ENCODE data around the gene RNF212. TPM values are rescaled to one million over a fixed set of nuclear protein-coding genes. Genes with fewer than 3 reads are reported as not detected.
"Not testable (repeated sequence)": the region's sequence is repeated elsewhere in the genome, so short reads cannot be mapped to it uniquely, and the experiment has no call there.

Gene RNF212
- total RNA-seq, 1 donor from 2014 or later: 7.9 TPM

DNA sequence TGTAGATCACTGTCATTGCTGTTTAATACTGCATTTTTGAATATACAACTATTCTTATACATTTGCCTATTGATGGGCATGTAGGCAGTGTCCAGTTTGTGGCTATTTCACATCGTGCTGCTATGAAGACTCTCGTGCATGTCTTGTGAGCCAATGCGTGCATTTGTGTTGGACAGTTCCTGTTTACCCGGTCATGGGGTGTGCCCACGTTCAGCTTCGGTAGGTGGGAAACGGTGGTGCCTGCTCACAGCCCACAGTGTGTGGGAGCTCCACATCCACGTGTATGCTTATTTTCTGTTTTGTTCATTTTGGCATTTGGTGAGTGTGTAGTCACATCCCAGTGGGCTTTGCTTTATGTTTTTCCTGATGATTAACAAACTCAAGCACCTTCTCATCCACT, 19.7 kb upstream of the RNF212 start:
- intact Hi-C loops (cut with DNase I): loop anchor here (5.0 kb wide), 1 partner anchor 219 kb away; no protein-coding TSS in a partner anchor
- no peaks in the 10 kb centered on the region for H3K36me3 ChIP-seq
- no peak overlapping the region for H3K27ac ChIP-seq
- no peaks in the 10 kb centered on the region for H3K9me3 ChIP-seq
- TF ChIP-seq, protein P1, sequence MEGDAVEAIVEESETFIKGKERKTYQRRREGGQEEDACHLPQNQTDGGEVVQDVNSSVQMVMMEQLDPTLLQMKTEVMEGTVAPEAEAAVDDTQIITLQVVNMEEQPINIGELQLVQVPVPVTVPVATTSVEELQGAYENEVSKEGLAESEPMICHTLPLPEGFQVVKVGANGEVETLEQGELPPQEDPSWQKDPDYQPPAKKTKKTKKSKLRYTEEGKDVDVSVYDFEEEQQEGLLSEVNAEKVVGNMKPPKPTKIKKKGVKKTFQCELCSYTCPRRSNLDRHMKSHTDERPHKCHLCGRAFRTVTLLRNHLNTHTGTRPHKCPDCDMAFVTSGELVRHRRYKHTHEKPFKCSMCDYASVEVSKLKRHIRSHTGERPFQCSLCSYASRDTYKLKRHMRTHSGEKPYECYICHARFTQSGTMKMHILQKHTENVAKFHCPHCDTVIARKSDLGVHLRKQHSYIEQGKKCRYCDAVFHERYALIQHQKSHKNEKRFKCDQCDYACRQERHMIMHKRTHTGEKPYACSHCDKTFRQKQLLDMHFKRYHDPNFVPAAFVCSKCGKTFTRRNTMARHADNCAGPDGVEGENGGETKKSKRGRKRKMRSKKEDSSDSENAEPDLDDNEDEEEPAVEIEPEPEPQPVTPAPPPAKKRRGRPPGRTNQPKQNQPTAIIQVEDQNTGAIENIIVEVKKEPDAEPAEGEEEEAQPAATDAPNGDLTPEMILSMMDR (IDR thresholded peaks at IDR 0.05): no peak
- H3K27me3 ChIP-seq: no peaks in the 10 kb centered on the region
- DNase-seq (ENCODE audit: extremely low spot score in 2 of 2): no peak
- H3K4me3 ChIP-seq: no peak overlapping the region
- peaks cover 12% of the 10 kb centered on the region for H3K4me1 ChIP-seq

DNA sequence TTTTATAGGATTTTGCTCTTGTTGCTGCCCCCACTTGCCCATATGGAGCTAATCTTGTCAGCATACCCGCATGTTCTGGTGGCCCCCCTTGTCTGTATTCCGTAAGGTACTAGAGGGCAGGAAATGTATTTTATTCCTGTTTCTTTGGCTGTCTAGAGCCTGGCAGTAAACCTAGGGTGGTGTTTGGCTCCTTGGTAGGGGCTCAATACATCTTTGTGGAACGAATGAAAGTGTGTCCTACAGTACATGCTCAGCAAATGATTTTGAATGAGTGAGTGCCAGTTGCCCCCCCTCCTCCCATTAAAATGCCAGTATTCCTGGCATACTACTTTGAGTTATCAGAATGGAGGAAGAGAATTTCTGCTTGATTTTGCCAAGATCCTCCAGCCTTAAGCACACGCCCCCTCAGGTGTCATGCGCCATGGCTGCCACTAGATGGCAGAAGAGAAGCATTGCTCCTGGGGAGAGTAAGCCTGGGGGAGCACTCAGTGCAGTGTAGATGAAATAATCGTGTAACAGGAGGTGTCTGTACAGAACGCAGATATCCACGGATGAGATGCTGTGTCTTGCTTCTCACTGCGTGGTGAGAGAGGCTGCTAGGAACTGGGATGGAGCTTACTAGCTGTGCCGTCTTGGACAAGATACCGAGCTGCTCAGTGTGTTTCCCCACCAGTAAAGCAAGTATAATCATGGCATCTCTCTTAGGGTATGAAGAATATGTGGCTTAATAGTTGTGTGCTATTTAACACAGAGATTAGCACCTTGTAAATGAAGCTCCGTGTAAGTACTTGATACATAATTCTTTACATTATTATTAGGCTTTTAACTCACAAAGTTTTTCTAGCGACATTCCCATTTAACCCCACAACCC, 17.2 kb upstream of the RNF212 start:
- Histone ChIP-seq H3K27ac (no peak overlapping the region), H3K36me3 (no peaks in the 10 kb centered on the region), H3K27me3 (no peaks in the 10 kb centered on the region), H3K9me3 (no peaks in the 10 kb centered on the region), H3K4me1 (peaks cover 12% of the 10 kb centered on the region), H3K4me3 (no peak overlapping the region)
- intact Hi-C loops (cut with DNase I): loop anchor here (5.0 kb wide), 1 partner anchor 222 kb away; no protein-coding TSS in a partner anchor
- TF ChIP-seq, protein P1 (IDR thresholded peaks at IDR 0.05): peak; percentile 87 to 98 (median 98)
- peak in 1 of 2 donors; percentile 50 for TF ChIP-seq POLR2AphosphoS5 (IDR thresholded peaks at IDR 0.05; ENCODE audit: insufficient read depth in 1 of 2, low read depth in 1 of 2)
- TF ChIP-seq POLR2A (IDR thresholded peaks at IDR 0.05): no peak
- DNase-seq (ENCODE audit: extremely low spot score in 2 of 2): no peak

DNA sequence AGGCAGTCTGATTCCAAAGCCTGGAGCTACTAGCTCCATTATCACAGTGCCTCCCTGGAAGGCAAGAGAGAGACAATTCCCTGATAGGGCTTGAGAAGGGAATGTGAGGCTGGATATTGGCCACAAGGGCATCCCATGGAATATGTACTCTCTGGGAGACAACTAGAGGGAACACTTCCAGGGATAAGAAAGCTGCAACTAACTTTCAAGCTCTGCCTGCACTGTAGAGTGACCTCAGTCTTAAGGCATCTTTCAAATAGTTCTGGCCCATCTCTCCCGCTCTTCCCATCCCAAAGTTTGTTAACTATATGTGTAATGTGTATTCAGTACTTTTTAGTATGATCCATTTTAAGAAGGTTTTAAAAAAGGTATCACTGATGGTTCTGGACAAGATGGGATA, 13.1 kb upstream of the RNF212 start:
- TF ChIP-seq, protein P1 (IDR thresholded peaks at IDR 0.05): no peak
- TF ChIP-seq POLR2AphosphoS5 (IDR thresholded peaks at IDR 0.05; ENCODE audit: insufficient read depth in 1 of 2, low read depth in 1 of 2) (no peak), POLR2A (IDR thresholded peaks at IDR 0.05) (no peak)

DNA sequence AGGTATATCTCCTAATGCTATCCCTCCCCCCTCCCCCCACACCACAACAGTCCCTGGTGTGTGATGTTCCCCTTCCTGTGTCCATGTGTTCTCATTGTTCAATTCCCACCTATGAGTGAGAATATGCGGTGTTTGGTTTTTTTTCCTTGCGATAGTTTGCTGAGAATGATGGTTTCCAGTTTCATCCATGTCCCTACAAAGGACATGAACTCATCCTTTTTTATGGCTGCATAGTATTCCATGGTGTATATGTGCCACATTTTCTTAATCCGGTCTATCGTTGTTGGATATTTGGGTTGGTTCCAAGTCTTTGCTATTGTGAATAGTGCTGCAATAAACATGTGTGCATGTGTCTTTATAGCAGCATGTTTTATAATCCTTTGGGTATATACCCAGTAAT, 12.1 kb upstream of the RNF212 start:
- H3K36me3 ChIP-seq; H3K27me3 ChIP-seq; DNase-seq (ENCODE audit: extremely low spot score in 2 of 2); intact Hi-C loops (cut with DNase I); H3K4me1 ChIP-seq; H3K27ac ChIP-seq; H3K9me3 ChIP-seq; H3K4me3 ChIP-seq: not testable (repeated sequence)

More for the DNA sequence above, 13.1 kb upstream of the RNF212 start:
- Histone ChIP-seq H3K36me3 (no peaks in the 10 kb centered on the region), H3K9me3 (no peaks in the 10 kb centered on the region), H3K27ac (no peak overlapping the region), H3K4me3 (no peak overlapping the region), H3K4me1 (peaks cover 12% of the 10 kb centered on the region), H3K27me3 (no peaks in the 10 kb centered on the region)
- no peak for DNase-seq (ENCODE audit: extremely low spot score in 2 of 2)
- intact Hi-C loops (cut with DNase I): no loop called here

DNA sequence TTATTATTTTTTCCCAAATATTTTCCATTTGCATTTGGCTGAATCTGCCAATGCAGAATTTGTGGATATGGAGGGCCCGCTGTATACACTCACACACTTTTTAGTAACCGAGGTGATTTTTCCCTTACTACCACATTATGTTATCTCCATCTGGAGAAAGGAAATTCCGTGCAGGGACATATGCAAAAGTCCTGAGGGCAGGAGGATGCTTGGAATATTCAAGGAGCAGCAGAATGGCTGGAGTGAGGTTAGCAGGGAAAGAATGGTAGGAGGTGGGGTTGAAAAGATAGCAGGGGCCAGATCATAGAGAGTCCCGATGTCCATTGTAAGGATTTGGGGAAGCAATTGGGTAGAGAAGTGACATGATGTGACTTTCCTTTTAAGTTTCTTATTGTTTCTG, 11.5 kb upstream of the RNF212 start:
- Histone ChIP-seq H3K4me3 (no peak overlapping the region), H3K27me3 (no peaks in the 10 kb centered on the region), H3K36me3 (no peaks in the 10 kb centered on the region), H3K9me3 (no peaks in the 10 kb centered on the region), H3K27ac (no peak overlapping the region), H3K4me1 (peaks cover 1% of the 10 kb centered on the region)
- intact Hi-C loops (cut with DNase I): no loop called here
- DNase-seq (ENCODE audit: extremely low spot score in 2 of 2): no peak
- TF ChIP-seq, protein P1 (IDR thresholded peaks at IDR 0.05): no peak
- TF ChIP-seq POLR2AphosphoS5 (IDR thresholded peaks at IDR 0.05; ENCODE audit: insufficient read depth in 1 of 2, low read depth in 1 of 2): no peak
- TF ChIP-seq POLR2A (IDR thresholded peaks at IDR 0.05): no peak
